ENCODE results near the gene SLC2A9. TPM values are rescaled to one million over a fixed set of nuclear protein-coding genes. Genes with fewer than 3 reads are reported as not detected.

Gene SLC2A9
- total RNA-seq, 3 donors from 2014 or later, result 1.7 to 3.0 (median 2.6) TPM

DNA sequence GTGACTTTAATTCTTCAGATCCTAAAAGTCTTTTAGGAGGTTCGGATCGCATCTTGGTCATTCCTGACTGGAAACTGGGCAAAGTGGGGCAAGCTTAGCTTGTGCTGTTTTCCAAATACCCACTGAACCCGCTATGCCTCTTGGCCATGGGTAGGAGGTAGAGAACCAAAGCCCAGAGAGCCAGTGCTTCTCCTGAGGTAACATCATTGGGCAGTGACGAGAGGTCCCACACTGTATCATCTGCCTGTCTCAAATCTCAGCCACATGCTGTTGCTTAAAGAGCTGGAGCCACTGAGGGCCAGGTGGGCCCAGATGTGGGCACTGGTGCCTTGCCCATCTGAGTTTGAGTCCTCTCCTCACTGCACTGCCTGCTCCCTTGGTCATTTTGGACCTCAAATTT lies 68.2 kb downstream of the SLC2A9 start:
- no peaks in the 10 kb centered on the region for H3K36me3 Mint-ChIP-seq (ENCODE audit: insufficient read depth)
- H3K4me3 Mint-ChIP-seq, result no peak overlapping the region
- ATAC-seq, result no peak
- no peak for DNase-seq
- no peaks in the 10 kb centered on the region for H3K4me1 Mint-ChIP-seq (ENCODE audit: low read depth)
- no peaks in the 10 kb centered on the region for H3K27me3 Mint-ChIP-seq (ENCODE audit: low read depth)
- no peaks in the 10 kb centered on the region for H3K9me3 Mint-ChIP-seq

GRCh38 chr4:9952415-9952950 lies 68.8 kb downstream of the SLC2A9 start:
- DNase-seq (no peak), ATAC-seq (no peak)
- Mint-ChIP-seq H3K27me3 (ENCODE audit: low read depth) (no peaks in the 10 kb centered on the region), H3K9me3 (no peaks in the 10 kb centered on the region), H3K36me3 (ENCODE audit: insufficient read depth) (no peaks in the 10 kb centered on the region), H3K4me1 (ENCODE audit: low read depth) (no peaks in the 10 kb centered on the region), H3K4me3 (no peak overlapping the region)

GRCh38 chr4:9949573-9949972 lies 71.7 kb downstream of the SLC2A9 start:
- no peak for ATAC-seq
- DNase-seq, result no peak
- H3K27me3 Mint-ChIP-seq (ENCODE audit: low read depth), result no peaks in the 10 kb centered on the region
- H3K4me1 Mint-ChIP-seq (ENCODE audit: low read depth), result no peaks in the 10 kb centered on the region
- H3K36me3 Mint-ChIP-seq (ENCODE audit: insufficient read depth), result no peaks in the 10 kb centered on the region
- no peaks in the 10 kb centered on the region for H3K9me3 Mint-ChIP-seq
- no peak overlapping the region for H3K4me3 Mint-ChIP-seq

GRCh38 chr4:9947168-9948062 lies 73.9 kb downstream of the SLC2A9 start:
- H3K4me1 Mint-ChIP-seq (ENCODE audit: low read depth), result no peaks in the 10 kb centered on the region
- H3K27me3 Mint-ChIP-seq (ENCODE audit: low read depth), result no peaks in the 10 kb centered on the region
- ATAC-seq (no peak), DNase-seq (no peak)
- H3K9me3 Mint-ChIP-seq, result no peaks in the 10 kb centered on the region
- no peaks in the 10 kb centered on the region for H3K36me3 Mint-ChIP-seq (ENCODE audit: insufficient read depth)
- no peak overlapping the region for H3K4me3 Mint-ChIP-seq

GRCh38 chr4:9946170-9946569 lies 75.1 kb downstream of the SLC2A9 start:
- no peak for DNase-seq
- Mint-ChIP-seq H3K27me3 (ENCODE audit: low read depth) (no peaks in the 10 kb centered on the region), H3K4me3 (no peak overlapping the region), H3K4me1 (ENCODE audit: low read depth) (no peaks in the 10 kb centered on the region), H3K9me3 (no peaks in the 10 kb centered on the region), H3K36me3 (ENCODE audit: insufficient read depth) (no peaks in the 10 kb centered on the region)
- ATAC-seq, result no peak

DNA sequence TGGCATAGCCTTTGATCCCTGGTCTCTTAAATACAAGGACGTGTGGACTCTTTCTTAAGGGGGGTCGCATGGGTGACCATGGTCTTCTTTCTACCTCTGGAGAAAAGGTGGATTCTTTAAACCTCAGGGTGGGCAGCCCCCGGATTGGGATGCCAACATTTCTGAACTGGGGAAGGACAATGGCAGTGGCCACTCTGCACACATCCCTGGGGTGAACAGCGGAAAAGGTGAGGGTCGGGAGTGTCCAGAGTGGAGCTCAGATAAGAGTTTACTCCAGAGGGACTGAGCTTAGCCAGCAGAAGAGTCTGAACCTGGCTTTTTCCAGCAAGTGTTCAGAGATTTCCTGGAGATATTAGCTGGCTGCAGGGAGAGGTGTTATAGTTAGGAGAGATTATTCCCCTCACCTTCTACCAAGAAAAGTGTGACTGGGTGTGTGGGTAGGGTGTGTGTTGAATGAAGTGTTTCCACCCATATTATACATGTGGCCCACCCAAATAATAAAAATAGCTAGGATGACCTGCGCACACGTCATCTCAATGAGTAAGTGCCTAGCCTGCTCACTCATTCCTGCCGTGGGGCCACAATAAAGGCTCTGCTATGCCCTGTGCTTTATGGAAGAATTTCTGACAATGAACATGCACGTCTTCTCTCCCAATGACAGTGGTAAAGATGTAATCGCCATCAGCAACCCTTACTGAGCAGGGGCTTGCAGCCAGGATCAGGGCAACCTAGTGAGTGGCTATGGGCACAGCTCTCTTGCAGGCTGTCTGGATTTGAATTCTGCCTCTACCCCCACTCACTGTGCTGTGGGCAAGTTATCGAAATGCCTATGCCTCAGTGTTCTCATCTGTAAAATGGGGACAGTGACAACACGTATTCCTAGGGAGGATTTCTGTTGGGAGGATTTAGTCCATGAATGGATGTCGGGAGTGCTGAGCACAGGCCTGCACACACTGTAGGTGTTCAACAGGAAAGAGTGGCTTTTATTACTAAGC lies 76.6 kb downstream of the SLC2A9 start:
- H3K9me3 Mint-ChIP-seq, result no peaks in the 10 kb centered on the region
- ATAC-seq, result no peak
- H3K27me3 Mint-ChIP-seq (ENCODE audit: low read depth), result no peaks in the 10 kb centered on the region

GRCh38 chr4:9943761-9944160 lies 77.5 kb downstream of the SLC2A9 start:
- DNase-seq (no peak), ATAC-seq (no peak)
- H3K9me3 Mint-ChIP-seq, result no peaks in the 10 kb centered on the region
- H3K27me3 Mint-ChIP-seq (ENCODE audit: low read depth), result no peaks in the 10 kb centered on the region
- H3K36me3 Mint-ChIP-seq (ENCODE audit: insufficient read depth), result no peaks in the 10 kb centered on the region
- no peaks in the 10 kb centered on the region for H3K4me1 Mint-ChIP-seq (ENCODE audit: low read depth)
- no peak overlapping the region for H3K4me3 Mint-ChIP-seq

More for the DNA sequence above, 76.6 kb downstream of the SLC2A9 start:
- H3K4me1 Mint-ChIP-seq (ENCODE audit: low read depth), result no peaks in the 10 kb centered on the region
- H3K4me3 Mint-ChIP-seq, result no peak overlapping the region
- DNase-seq, result no peak
- no peaks in the 10 kb centered on the region for H3K36me3 Mint-ChIP-seq (ENCODE audit: insufficient read depth)

GRCh38 chr4:9942921-9943600 lies 78.2 kb downstream of the SLC2A9 start:
- no peaks in the 10 kb centered on the region for H3K4me1 Mint-ChIP-seq (ENCODE audit: low read depth)
- DNase-seq, result no peak
- H3K4me3 Mint-ChIP-seq, result no peak overlapping the region
- H3K9me3 Mint-ChIP-seq, result no peaks in the 10 kb centered on the region
- no peaks in the 10 kb centered on the region for H3K36me3 Mint-ChIP-seq (ENCODE audit: insufficient read depth)
- ATAC-seq, result no peak
- H3K27me3 Mint-ChIP-seq (ENCODE audit: low read depth), result no peaks in the 10 kb centered on the region

- H3K4me1 Mint-ChIP-seq (ENCODE audit: low read depth), result no peaks in the 10 kb centered on the region
- H3K4me3 Mint-ChIP-seq, result no peak overlapping the region
- H3K9me3 Mint-ChIP-seq, result no peaks in the 10 kb centered on the region
- ATAC-seq (no peak), DNase-seq (no peak)
- no peaks in the 10 kb centered on the region for H3K27me3 Mint-ChIP-seq (ENCODE audit: low read depth)
- no peaks in the 10 kb centered on the region for H3K36me3 Mint-ChIP-seq (ENCODE audit: insufficient read depth)
Observed at GRCh38 chr4:9942139-9942538, 79.2 kb downstream of the SLC2A9 start.

DNA sequence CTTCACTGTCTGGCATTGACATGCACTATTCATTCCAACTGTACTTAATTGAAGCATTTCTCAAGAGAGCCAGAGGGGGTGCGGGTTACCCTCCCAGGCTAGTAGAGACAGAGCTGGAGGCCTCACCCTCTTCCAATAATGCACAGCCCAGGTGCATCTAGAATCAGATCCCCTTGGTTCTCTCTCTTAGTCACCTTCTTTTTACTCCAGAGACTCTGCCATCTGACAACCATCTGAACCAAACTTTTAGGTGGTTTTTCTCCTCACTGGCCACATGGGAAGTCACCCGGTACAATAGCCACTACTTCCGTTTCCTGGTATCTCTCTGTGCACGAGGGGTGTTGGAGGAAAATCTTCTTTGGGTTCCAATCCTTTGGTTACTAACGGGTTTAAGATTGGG lies 81.3 kb downstream of the SLC2A9 start:
- H3K36me3 Mint-ChIP-seq (ENCODE audit: insufficient read depth), result no peaks in the 10 kb centered on the region
- H3K4me3 Mint-ChIP-seq, result no peak overlapping the region
- ATAC-seq (no peak), DNase-seq (no peak)
- H3K27me3 Mint-ChIP-seq (ENCODE audit: low read depth), result no peaks in the 10 kb centered on the region
- no peaks in the 10 kb centered on the region for H3K9me3 Mint-ChIP-seq
- no peaks in the 10 kb centered on the region for H3K4me1 Mint-ChIP-seq (ENCODE audit: low read depth)

DNA sequence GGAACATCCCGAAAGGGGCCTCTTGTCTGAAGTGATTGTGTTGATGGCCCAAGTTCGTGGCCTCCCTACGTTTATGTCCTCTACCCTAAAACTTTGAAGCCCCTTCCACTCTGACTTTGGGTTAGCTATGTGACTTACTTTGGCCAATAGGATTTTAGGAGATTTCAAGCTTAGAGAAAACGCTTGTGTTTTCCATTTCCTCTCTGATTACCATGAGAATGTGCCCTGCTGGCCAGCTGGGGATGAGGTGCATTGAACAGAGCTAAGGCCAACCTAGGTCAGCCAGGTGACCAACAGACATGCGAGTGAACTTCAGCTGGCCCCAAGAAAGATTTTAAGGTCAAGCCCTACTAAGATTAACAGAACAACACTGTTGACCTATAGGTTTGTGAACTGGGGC lies 82.4 kb downstream of the SLC2A9 start:
- H3K4me1 Mint-ChIP-seq (ENCODE audit: low read depth), result no peaks in the 10 kb centered on the region
- ATAC-seq, result no peak
- no peaks in the 10 kb centered on the region for H3K36me3 Mint-ChIP-seq (ENCODE audit: insufficient read depth)

DNA sequence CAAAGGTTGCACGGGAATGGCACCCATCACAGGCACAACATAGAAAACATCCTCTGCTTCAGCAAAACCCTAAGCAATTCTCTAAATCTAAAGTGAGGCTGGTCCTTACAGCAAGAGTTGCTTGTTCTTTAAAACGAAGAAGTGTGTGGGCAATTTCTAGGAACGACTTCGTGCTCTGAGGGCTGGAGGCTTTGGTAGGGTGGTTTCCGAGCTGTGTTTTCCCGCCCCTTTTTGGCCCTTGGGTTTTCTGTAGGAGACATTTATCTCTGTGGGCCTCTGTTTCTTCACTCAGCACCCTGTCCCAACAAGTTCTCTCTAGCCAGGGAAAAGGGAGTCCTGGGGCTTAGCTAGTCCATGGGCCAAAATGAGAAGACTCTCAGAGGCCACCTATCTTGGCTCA lies 84.2 kb downstream of the SLC2A9 start:
- no peaks in the 10 kb centered on the region for H3K4me1 Mint-ChIP-seq (ENCODE audit: low read depth)
- no peaks in the 10 kb centered on the region for H3K36me3 Mint-ChIP-seq (ENCODE audit: insufficient read depth)
- no peaks in the 10 kb centered on the region for H3K27me3 Mint-ChIP-seq (ENCODE audit: low read depth)
- DNase-seq (no peak), ATAC-seq (no peak)
- no peaks in the 10 kb centered on the region for H3K9me3 Mint-ChIP-seq
- no peak overlapping the region for H3K4me3 Mint-ChIP-seq

More for the DNA sequence above, 82.4 kb downstream of the SLC2A9 start:
- H3K27me3 Mint-ChIP-seq (ENCODE audit: low read depth), result no peaks in the 10 kb centered on the region
- no peaks in the 10 kb centered on the region for H3K9me3 Mint-ChIP-seq
- no peak for DNase-seq
- H3K4me3 Mint-ChIP-seq, result no peak overlapping the region

GRCh38 chr4:9936129-9936644 lies 85.1 kb downstream of the SLC2A9 start:
- Mint-ChIP-seq H3K4me1 (ENCODE audit: low read depth) (no peaks in the 10 kb centered on the region), H3K4me3 (no peak overlapping the region), H3K9me3 (no peaks in the 10 kb centered on the region), H3K27me3 (ENCODE audit: low read depth) (no peaks in the 10 kb centered on the region), H3K36me3 (ENCODE audit: insufficient read depth) (no peaks in the 10 kb centered on the region)
- DNase-seq (no peak), ATAC-seq (no peak)

GRCh38 chr4:9933956-9934355 lies 87.3 kb downstream of the SLC2A9 start:
- ATAC-seq, result no peak
- H3K27me3 Mint-ChIP-seq (ENCODE audit: low read depth), result no peaks in the 10 kb centered on the region
- no peaks in the 10 kb centered on the region for H3K9me3 Mint-ChIP-seq
- no peaks in the 10 kb centered on the region for H3K36me3 Mint-ChIP-seq (ENCODE audit: insufficient read depth)
- H3K4me3 Mint-ChIP-seq, result no peak overlapping the region
- DNase-seq, result no peak
- no peaks in the 10 kb centered on the region for H3K4me1 Mint-ChIP-seq (ENCODE audit: low read depth)
